GM12878 (cell line): Measurements from ENCODE around the gene ZFAND2B. TPM values are rescaled to one million over a fixed set of nuclear protein-coding genes. Genes with fewer than 3 reads are reported as not detected.

ENCODE experiments used
- BHLHE40 ChIP-seq, 2 experiments: fragments of 450-650 bp in 1 of 2; IDR thresholded peaks; 2 replicates each; pipeline ENCODE4 v1.6.1; 2011 to 2017; ENCODE audit warnings: low read depth in 2 of 2, borderline replicate concordance in 1 of 2, improper control_type of control experiment in 1 of 2, low read length in 1 of 2, mild to moderate bottlenecking in 1 of 2
- CREM ChIP-seq: IDR thresholded peaks from 2 replicates; pipeline ENCODE4 v1.6.1; 2014; ENCODE audit warnings: antibody characterized with exemption, low read depth
- DPF2 ChIP-seq: fragments of 450-650 bp; IDR thresholded peaks from 2 replicates; pipeline ENCODE4 v1.6.1; 2017; ENCODE audit warnings: mild to moderate bottlenecking
- ESRRA ChIP-seq: IDR thresholded peaks from 2 replicates; pipeline ENCODE4 v1.6.1; 2012; ENCODE audit warnings: mild to moderate bottlenecking, low read length, improper control_type of control experiment
- FOS ChIP-seq: IDR thresholded peaks from 3 replicates; pipeline ENCODE4 v1.6.1; 2011; ENCODE audit warnings: borderline replicate concordance; ENCODE audit not compliant: insufficient read length; ENCODE audit errors: extremely low read depth
- GATAD2B ChIP-seq: fragments of 450-650 bp; conservative IDR thresholded peaks from 2 replicates; pipeline ENCODE4 v1.6.1; 2017; ENCODE audit warnings: low read depth, mild to moderate bottlenecking, moderate library complexity
- JUND ChIP-seq: IDR thresholded peaks from 2 replicates; pipeline ENCODE4 v1.6.1; 2012; ENCODE audit warnings: low read depth, mild to moderate bottlenecking, low read length, improper control_type of control experiment, moderate library complexity
- NFYB ChIP-seq: IDR thresholded peaks from 2 replicates; pipeline ENCODE4 v1.6.1; 2011; ENCODE audit warnings: low read depth, mild to moderate bottlenecking, low read length, improper control_type of control experiment, moderate library complexity; ENCODE audit not compliant: insufficient read depth
- NR2C1 ChIP-seq: fragments of 450-650 bp; IDR thresholded peaks from 2 replicates; pipeline ENCODE4 v1.6.1; 2017; ENCODE audit warnings: antibody characterized with exemption, mild to moderate bottlenecking, moderate library complexity
- POLR2AphosphoS5 ChIP-seq: IDR thresholded peaks from 2 replicates; pipeline ENCODE4 v1.6.1; 2011; ENCODE audit warnings: mild to moderate bottlenecking, low read length, inconsistent platforms
- RFX5 ChIP-seq: IDR thresholded peaks from 2 replicates; pipeline ENCODE4 v1.6.1; 2011; ENCODE audit warnings: low read depth, low read length, improper control_type of control experiment
- RUNX3 ChIP-seq: IDR thresholded peaks from 2 replicates; pipeline ENCODE4 v1.6.1; 2012; ENCODE audit warnings: low read length, inconsistent platforms
- SMC3 ChIP-seq: IDR thresholded peaks from 2 replicates; pipeline ENCODE4 v1.6.1; 2011; ENCODE audit warnings: low read length, improper control_type of control experiment, borderline replicate concordance
- polyA plus RNA-seq, 11 experiments: library from polyadenylated mRNA; depleted of rRNA in 4 of 11; unstranded in 6 of 11; stranded (reverse) in 5 of 11; fragments of >200 nt; fragmentation: Nextera tagmentation in 4 of 11; fragmentation: Illumina TruSeq in 1 of 11; extraction: Ambion mirVana in 4 of 11; extraction: Trizol in 1 of 11; gene quantifications; 1 replicate in 1 of 11; 2 replicates in 10 of 11; pipeline versions ENCODE4 v1.2.1 to v1.2.3, GENCODE V29; 2011 to 2016; ENCODE audit warnings: inconsistent platforms in 2 of 11, missing spikeins in 2 of 11, low read depth in 1 of 11
- total RNA-seq, 4 experiments: library from RNA; depleted of rRNA in 3 of 4; stranded (reverse); fragments of >200 nt in 3 of 4; fragmentation: Illumina TruSeq in 1 of 4; extraction: Trizol in 1 of 4; gene quantifications; 2 replicates each; pipeline versions ENCODE4 v1.2.1 to v1.2.3, GENCODE V29; 2013 to 2021
- TF ChIP-seq, protein P1 (sequence below), 3 experiments: IDR thresholded peaks in 2 of 3; conservative IDR thresholded peaks in 1 of 3; 2 replicates each; pipeline ENCODE4 v1.5.1; 2011; ENCODE audit warnings: low read depth in 3 of 3, low read length in 3 of 3, mild to moderate bottlenecking in 3 of 3, control low read depth in 2 of 3, moderate library complexity in 2 of 3, inconsistent platforms in 1 of 3, mixed read lengths in 1 of 3; ENCODE audit not compliant: control insufficient read depth in 2 of 3, insufficient read depth in 1 of 3; ENCODE audit errors: extremely low read depth in 1 of 3
- TF ChIP-seq, protein P2 (sequence below): fragments of 450-650 bp; conservative IDR thresholded peaks from 2 replicates; pipeline ENCODE4 v1.6.1; 2017; ENCODE audit warnings: mild to moderate bottlenecking, moderate library complexity
- TF ChIP-seq, protein P3 (sequence below): fragments of 450-650 bp; formaldehyde crosslinking; IDR thresholded peaks from 2 replicates; pipeline ENCODE4 v1.4.0; 2020; ENCODE audit warnings: mild to moderate bottlenecking, moderate library complexity

Gene ZFAND2B
- total and polyA plus RNA-seq, 10 of the 15 experiments (the other 5 are each of a cell fraction or from before 2014, with no cell fraction given), result 5.4 to 28.1 (median 22.4) TPM

DNA sequence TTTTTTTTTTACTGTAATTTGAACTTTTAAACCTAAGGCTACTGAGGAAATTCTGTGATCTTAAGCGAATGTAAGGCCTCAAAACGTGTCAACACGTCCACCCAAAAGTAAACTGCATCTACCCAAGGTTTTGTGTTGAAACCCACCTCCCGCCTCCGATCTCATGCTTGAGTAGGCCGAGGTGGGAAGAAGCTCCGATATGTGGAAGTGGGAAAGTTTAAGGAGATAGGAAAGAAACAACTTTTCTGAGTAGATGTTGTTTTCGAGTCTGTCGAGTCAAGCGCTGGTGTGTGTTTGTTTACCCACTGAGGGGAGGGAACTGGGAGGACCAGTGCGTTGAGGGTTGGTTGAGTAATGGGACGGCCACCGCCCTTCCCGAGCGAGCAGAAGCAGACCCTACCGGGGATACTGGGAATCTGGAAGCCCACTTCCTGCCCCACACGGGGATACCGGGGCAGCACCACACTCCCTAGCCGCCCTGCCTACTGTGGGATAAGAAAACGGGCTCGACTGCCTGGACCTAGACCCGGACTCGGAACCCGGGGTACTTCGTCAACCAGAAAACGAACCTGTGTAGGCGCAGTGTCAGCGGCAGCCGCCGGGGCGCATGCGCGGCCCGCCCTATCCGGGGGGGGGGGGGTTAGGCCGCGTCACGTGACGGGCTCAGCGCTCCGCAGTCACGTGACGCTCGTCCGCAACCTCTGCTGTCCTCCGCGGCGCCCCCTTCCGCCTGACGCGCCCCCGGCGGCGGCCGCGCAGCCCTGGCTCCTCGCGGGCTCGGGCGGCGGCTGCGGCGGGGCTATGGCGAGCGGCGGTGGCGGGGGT lies 28.8 kb upstream of the ZFAND2B start, which contains the start of gene RETREG2 (continued):
- TF ChIP-seq NFYB (no peak), NR2C1 (no peak), RUNX3 (peak; percentile 9), DPF2 (peak; percentile 72), JUND (no peak), BHLHE40 (IDR thresholded peaks at IDR 0.05; ENCODE audit: borderline replicate concordance in 1 of 2, low read depth in 2 of 2, low read length in 1 of 2) (peak; percentile 93 to 100), ESRRA (no peak), RFX5 (no peak), CREM (peak; percentile 32; the same call in 1 of the 2 replicates), POLR2AphosphoS5 (peak; percentile 88), SMC3 (no peak), GATAD2B (peak; percentile 72), FOS (peak; percentile 19)
- TF ChIP-seq, protein P1, sequence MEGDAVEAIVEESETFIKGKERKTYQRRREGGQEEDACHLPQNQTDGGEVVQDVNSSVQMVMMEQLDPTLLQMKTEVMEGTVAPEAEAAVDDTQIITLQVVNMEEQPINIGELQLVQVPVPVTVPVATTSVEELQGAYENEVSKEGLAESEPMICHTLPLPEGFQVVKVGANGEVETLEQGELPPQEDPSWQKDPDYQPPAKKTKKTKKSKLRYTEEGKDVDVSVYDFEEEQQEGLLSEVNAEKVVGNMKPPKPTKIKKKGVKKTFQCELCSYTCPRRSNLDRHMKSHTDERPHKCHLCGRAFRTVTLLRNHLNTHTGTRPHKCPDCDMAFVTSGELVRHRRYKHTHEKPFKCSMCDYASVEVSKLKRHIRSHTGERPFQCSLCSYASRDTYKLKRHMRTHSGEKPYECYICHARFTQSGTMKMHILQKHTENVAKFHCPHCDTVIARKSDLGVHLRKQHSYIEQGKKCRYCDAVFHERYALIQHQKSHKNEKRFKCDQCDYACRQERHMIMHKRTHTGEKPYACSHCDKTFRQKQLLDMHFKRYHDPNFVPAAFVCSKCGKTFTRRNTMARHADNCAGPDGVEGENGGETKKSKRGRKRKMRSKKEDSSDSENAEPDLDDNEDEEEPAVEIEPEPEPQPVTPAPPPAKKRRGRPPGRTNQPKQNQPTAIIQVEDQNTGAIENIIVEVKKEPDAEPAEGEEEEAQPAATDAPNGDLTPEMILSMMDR (IDR thresholded peaks at IDR 0.05 in 2 of 3, conservative IDR thresholded peaks at IDR 0.05 in 1 of 3; ENCODE audit: control insufficient read depth in 2 of 3, extremely low read depth in 1 of 3, insufficient read depth in 1 of 3, low read depth in 3 of 3, low read length in 3 of 3), result peak; percentile 26 to 53 (median 35); a peak in 4 of 6 replicates
- TF ChIP-seq, protein P2, sequence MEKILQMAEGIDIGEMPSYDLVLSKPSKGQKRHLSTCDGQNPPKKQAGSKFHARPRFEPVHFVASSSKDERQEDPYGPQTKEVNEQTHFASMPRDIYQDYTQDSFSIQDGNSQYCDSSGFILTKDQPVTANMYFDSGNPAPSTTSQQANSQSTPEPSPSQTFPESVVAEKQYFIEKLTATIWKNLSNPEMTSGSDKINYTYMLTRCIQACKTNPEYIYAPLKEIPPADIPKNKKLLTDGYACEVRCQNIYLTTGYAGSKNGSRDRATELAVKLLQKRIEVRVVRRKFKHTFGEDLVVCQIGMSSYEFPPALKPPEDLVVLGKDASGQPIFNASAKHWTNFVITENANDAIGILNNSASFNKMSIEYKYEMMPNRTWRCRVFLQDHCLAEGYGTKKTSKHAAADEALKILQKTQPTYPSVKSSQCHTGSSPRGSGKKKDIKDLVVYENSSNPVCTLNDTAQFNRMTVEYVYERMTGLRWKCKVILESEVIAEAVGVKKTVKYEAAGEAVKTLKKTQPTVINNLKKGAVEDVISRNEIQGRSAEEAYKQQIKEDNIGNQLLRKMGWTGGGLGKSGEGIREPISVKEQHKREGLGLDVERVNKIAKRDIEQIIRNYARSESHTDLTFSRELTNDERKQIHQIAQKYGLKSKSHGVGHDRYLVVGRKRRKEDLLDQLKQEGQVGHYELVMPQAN, result peak; percentile 91
- TF ChIP-seq, protein P3, sequence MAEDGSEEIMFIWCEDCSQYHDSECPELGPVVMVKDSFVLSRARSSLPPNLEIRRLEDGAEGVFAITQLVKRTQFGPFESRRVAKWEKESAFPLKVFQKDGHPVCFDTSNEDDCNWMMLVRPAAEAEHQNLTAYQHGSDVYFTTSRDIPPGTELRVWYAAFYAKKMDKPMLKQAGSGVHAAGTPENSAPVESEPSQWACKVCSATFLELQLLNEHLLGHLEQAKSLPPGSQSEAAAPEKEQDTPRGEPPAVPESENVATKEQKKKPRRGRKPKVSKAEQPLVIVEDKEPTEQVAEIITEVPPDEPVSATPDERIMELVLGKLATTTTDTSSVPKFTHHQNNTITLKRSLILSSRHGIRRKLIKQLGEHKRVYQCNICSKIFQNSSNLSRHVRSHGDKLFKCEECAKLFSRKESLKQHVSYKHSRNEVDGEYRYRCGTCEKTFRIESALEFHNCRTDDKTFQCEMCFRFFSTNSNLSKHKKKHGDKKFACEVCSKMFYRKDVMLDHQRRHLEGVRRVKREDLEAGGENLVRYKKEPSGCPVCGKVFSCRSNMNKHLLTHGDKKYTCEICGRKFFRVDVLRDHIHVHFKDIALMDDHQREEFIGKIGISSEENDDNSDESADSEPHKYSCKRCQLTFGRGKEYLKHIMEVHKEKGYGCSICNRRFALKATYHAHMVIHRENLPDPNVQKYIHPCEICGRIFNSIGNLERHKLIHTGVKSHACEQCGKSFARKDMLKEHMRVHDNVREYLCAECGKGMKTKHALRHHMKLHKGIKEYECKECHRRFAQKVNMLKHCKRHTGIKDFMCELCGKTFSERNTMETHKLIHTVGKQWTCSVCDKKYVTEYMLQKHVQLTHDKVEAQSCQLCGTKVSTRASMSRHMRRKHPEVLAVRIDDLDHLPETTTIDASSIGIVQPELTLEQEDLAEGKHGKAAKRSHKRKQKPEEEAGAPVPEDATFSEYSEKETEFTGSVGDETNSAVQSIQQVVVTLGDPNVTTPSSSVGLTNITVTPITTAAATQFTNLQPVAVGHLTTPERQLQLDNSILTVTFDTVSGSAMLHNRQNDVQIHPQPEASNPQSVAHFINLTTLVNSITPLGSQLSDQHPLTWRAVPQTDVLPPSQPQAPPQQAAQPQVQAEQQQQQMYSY (CRISPR knock-in tag), result peak; percentile 92; the same call in 1 of the 2 replicates
